Common myeloid progenitor, CD34-positive (primary cell): ENCODE data around the gene RASAL1.

Experiments
- CTCF ChIA-PET: fragments of 350-600 bp; sonication (Branson Sonifier 250); formaldehyde crosslinking; loops from one replicate; lab custom pipeline; 2021; ENCODE audit warnings: antibody characterized with exemption; lab: Charles Lee
- POLR2A ChIA-PET: fragments of 350-600 bp; sonication (Branson Sonifier 250); formaldehyde crosslinking; loops from one replicate; lab custom pipeline; 2021; ENCODE audit warnings: antibody characterized with exemption; lab: Charles Lee
- DNase-seq, 3 donors: peaks; one replicate each; pipeline versions ENCODE4 v3.0.0 to v3.0.0-alpha.2; 2013
- H3K27ac ChIP-seq, 2 experiments: 1 replicate in 1 of 2; 2 replicates in 1 of 2; pipeline ENCODE4 v1.7.0; 2013; ENCODE audit warnings: inconsistent platforms in 2 of 2, low read length in 2 of 2, mild to moderate bottlenecking in 2 of 2, low read depth in 1 of 2, moderate library complexity in 1 of 2; ENCODE audit not compliant: severe bottlenecking in 2 of 2, insufficient read depth in 1 of 2, poor library complexity in 1 of 2
- H3K27me3 ChIP-seq, 5 experiments: replicated peaks in 2 of 5; 1 replicate in 3 of 5; 2 replicates in 2 of 5; pipeline versions ENCODE4 v1.6.1 to v1.7.0; 2013; ENCODE audit warnings: low read length in 4 of 5, mild to moderate bottlenecking in 2 of 5, moderate library complexity in 2 of 5, inconsistent platforms in 1 of 5; ENCODE audit not compliant: insufficient read depth in 5 of 5, control insufficient read depth in 4 of 5
- H3K36me3 ChIP-seq, 4 experiments: 1 replicate in 2 of 4; 2 replicates in 2 of 4; pipeline versions ENCODE4 v1.6.1 to v1.7.0; 2013; ENCODE audit warnings: low read length in 3 of 4, control low read depth in 1 of 4, mild to moderate bottlenecking in 1 of 4; ENCODE audit not compliant: control insufficient read depth in 4 of 4, insufficient read depth in 4 of 4
- H3K4me1 ChIP-seq, 4 experiments: 1 replicate in 3 of 4; 2 replicates in 1 of 4; pipeline versions ENCODE4 v1.6.1 to v1.7.1; 2013; ENCODE audit warnings: low read length in 3 of 4, mild to moderate bottlenecking in 3 of 4, control low read depth in 1 of 4, inconsistent platforms in 1 of 4, moderate library complexity in 1 of 4; ENCODE audit not compliant: control insufficient read depth in 4 of 4, insufficient read depth in 4 of 4; ENCODE audit errors: control extremely low read depth in 1 of 4
- H3K4me3 ChIP-seq, 7 experiments: 1 replicate in 4 of 7; 2 replicates in 3 of 7; pipeline versions ENCODE4 v1.5.1 to v1.7.0; 2013; ENCODE audit warnings: mild to moderate bottlenecking in 7 of 7, low read length in 6 of 7, moderate library complexity in 6 of 7, inconsistent platforms in 2 of 7, low read depth in 2 of 7, control low read depth in 1 of 7; ENCODE audit not compliant: insufficient read depth in 4 of 7, control insufficient read depth in 1 of 7; ENCODE audit errors: extremely low read depth in 1 of 7
- H3K9me3 ChIP-seq, 5 experiments: 1 replicate in 4 of 5; 2 replicates in 1 of 5; pipeline versions ENCODE4 v1.6.1 to v1.7.1; 2013; ENCODE audit warnings: low read length in 4 of 5, mild to moderate bottlenecking in 2 of 5, inconsistent platforms in 1 of 5, low read depth in 1 of 5, moderate library complexity in 1 of 5; ENCODE audit not compliant: control insufficient read depth in 4 of 5, insufficient read depth in 2 of 5; ENCODE audit errors: control extremely low read depth in 1 of 5
- WGBS: methylation state at CpG from one replicate; pipeline ENCODE4 v1.1.5; 2013; ENCODE audit not compliant: insufficient coverage; 5-methylcytosine and 5-hydroxymethylcytosine counted together

The RASAL1 gene

DNA sequence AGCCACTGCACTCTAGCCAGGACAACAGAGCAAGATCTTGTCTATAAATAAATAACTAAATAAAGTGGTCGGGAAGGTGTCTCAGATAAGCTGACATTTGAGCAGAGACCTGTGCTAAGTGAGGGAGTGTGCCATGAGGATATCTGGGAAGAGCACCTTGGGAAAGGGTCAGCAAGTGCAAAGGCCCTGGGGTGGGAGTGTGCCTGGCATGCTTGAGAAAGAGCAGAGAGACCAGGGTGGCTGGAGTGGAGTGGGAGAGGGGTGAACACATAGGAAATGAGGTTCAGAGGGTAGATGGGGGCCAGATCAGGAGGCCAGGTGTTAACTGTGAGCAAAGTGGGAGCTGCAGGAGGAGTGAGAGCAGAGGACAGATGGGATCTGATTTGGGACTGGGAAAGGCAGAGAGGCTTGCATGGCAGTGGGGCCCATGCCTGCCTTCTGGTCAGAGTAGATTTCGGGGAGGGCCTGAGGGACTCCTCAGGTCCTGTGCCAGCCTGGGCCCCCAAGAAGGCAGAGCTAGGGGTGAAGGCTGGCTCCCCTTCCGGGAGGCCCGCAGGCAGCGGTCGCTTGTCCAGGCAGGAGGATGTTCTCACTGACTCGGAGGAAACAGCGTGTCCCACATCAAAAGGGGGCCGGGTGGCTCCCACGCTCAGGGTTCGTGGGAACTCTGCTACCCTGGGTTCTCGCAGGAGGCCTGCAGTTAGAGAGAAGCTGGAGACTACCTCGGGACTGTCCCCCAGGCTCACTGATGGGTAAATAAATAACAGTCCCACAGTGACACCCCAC, 46.4 kb downstream of the RASAL1 start:
- Histone ChIP-seq H3K4me1 (peaks cover 0 to 20% (median 16%) of the 10 kb centered on the region in 4 experiments), H3K9me3 (no peaks in the 10 kb centered on the region), H3K27ac (no peak overlapping the region), H3K4me3 (no peak overlapping the region), H3K27me3 (peaks cover 0 to 9% (median 2%) of the 10 kb centered on the region in 5 experiments), H3K36me3 (no peaks in the 10 kb centered on the region)
- no peak for DNase-seq
- ChIA-PET POLR2A (no interaction called here), CTCF (interaction anchor here (1.3 to 2.3 kb wide), 5 partner anchors 9 to 65 kb away, joined by 4 to 14 read pairs (median 6); no protein-coding TSS in a partner anchor)
- WGBS: 91% methylated on average over 11 of the region's 13 CpGs

DNA sequence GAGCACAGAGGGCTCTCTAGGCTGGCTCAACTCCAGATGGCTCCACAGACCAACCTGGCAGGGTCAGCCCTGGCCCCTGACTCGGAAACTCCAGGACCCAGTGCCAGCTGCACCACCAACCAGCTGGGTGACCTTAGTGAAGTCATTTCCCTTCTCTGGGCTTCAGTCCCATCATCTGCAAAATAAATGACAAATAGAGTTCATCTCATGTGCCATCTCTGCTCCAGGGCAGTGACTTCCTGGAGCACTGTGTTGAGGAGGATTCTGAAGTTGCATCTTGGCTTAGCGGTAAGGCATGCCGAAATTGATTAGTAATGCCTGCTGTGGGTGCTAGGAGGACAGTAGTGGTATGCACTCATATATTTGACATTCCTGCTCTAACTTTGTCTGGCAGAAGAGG, 47.5 kb downstream of the RASAL1 start:
- Histone ChIP-seq H3K27me3 (peaks cover 0 to 9% (median 2%) of the 10 kb centered on the region in 5 experiments), H3K27ac (no peak overlapping the region), H3K9me3 (no peaks in the 10 kb centered on the region), H3K36me3 (no peaks in the 10 kb centered on the region), H3K4me3 (no peak overlapping the region), H3K4me1 (peaks cover 0 to 19% (median 15%) of the 10 kb centered on the region in 4 experiments)
- no peak for DNase-seq
- CTCF ChIA-PET: interaction anchor here (1.2 to 1.9 kb wide), 2 partner anchors 19 to 66 kb away, joined by 4 to 5 read pairs; no protein-coding TSS in a partner anchor
- 94% methylated on average over 3 of the region's 3 CpGs for WGBS
- POLR2A ChIA-PET: no interaction called here

DNA sequence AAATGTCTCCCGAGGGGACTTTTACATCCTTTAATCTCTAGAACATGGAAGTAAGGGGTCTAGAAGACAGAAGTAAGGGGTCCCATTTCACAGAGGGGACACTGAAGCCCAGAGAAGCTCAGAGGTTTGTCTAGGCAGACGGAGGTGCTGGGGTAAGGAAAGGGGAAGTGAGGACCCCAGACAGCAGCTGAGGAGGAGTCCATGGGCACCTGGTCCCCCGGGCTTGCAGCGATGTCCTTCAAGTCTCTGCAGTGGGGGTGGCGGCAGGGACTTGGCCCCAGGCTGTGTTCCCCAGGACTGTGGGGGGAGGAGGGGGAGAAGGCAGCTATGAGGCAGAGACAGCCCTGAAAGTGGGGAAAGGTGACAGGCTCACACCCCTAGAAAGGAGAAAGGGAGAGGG, 48.4 kb downstream of the RASAL1 start:
- peaks cover 0 to 15% (median 13%) of the 10 kb centered on the region in 4 experiments for H3K4me1 ChIP-seq
- H3K27me3 ChIP-seq: peaks cover 0 to 7% (median 2%) of the 10 kb centered on the region in 5 experiments
- peak in 2 of 3 donors; percentile 49 to 61 for DNase-seq
- H3K36me3 ChIP-seq: no peaks in the 10 kb centered on the region
- POLR2A ChIA-PET: no interaction called here
- CTCF ChIA-PET: interaction anchor here (0.7 to 1.2 kb wide), 3 partner anchors 18 to 39 kb away, joined by 3 to 4 read pairs (median 4); no protein-coding TSS in a partner anchor
- WGBS: 58% methylated on average over 4 of the region's 5 CpGs
- H3K9me3 ChIP-seq: no peaks in the 10 kb centered on the region
- H3K4me3 ChIP-seq: no peak overlapping the region
- H3K27ac ChIP-seq: no peak overlapping the region

DNA sequence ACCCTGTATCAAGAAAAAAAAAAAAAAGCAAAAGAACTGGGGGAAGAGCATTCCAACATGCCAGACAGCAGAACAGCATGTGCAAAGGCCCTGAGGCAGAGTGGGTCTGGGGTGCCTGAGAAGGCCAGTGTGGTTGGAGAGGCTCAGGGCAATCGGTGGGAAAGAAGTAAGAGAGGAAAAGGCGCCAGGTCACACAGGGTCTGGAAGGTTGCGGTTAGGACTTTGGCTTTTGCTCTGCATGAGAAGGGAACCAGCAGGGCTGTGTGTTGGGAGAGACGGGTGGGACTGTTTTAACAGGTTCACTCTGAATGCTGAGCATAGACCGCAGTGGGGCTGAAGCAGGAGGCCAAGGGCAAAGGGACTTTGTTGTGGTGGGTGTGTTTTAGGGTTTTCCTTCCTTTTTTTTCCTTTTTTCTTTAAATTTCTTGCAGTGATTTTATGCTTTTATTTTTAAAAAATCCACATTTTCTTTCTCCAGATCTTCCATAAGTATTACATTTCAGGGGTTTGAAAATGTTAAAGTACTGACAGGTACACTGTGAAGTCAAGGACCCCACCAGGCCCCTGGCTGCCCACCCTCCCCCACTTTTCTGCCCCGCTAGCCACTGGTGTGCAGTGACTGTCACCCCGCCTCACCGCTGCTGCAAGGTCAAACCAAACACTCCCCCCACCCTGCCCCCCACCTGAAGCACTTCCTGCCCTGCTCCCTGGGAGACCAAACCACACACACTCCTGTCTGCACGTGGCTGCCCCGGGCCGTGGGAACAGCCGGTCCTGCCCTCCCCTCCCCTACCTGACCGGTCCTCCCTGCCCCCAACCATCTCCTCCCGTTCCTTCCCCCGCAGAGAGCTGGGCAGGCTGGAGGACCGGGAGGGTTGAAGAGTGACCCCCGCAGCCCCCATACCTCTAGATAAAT, 49.1 kb downstream of the RASAL1 start:
- POLR2A ChIA-PET: no interaction called here

DNA sequence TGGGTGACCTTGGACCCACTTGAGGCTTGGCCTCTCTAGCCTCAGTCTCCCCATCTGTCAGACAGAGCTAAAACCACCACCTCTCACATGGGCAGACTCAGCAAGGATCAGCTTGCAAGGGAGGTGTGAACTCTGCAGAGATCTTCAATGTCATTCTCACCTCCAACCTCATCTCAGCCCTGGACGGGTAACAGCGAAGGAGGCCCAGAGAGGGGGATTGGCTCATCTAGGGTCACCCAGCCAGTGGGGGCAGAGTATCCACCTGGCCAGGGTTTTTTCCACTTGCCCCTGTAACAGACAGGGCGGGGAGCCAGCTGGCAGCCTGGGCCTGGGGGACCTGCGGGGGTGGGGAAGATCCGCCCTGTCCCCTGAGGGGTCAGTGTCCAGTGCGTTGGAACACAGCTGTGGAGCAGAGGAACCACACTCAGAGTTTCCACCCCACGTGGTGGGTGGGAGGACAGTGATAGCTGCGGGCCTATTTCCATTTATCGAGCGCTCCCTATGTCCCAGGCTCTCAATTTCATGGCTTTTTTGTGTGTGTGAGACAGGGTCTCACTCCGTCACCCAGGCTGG, 51.6 kb downstream of the RASAL1 start:
- 95% methylated on average over 11 of the region's 11 CpGs for WGBS
- Histone ChIP-seq H3K27ac (no peak overlapping the region), H3K27me3 (peaks cover 0 to 17% (median 4%) of the 10 kb centered on the region in 5 experiments), H3K4me1 (peaks cover 0 to 15% (median 12%) of the 10 kb centered on the region in 4 experiments), H3K4me3 (no peak overlapping the region), H3K36me3 (no peaks in the 10 kb centered on the region), H3K9me3 (no peaks in the 10 kb centered on the region)
- ChIA-PET CTCF (interaction anchor here (0.6 to 2.0 kb wide), 5 partner anchors 11 to 106 kb away, joined by 3 to 9 read pairs (median 3); no protein-coding TSS in a partner anchor), POLR2A (no interaction called here)
- DNase-seq: no peak

More for the DNA sequence above, 49.1 kb downstream of the RASAL1 start:
- WGBS: 39% methylated on average over 7 of the region's 17 CpGs
- Histone ChIP-seq H3K36me3 (no peaks in the 10 kb centered on the region), H3K27me3 (peaks cover 0 to 4% (median 2%) of the 10 kb centered on the region in 5 experiments), H3K27ac (no peak overlapping the region), H3K9me3 (no peaks in the 10 kb centered on the region), H3K4me1 (peaks cover 0 to 15% (median 12%) of the 10 kb centered on the region in 4 experiments), H3K4me3 (no peak overlapping the region)
- no peak for DNase-seq
- CTCF ChIA-PET: interaction anchor here (0.5 to 2.0 kb wide), 5 partner anchors 11 to 38 kb away, joined by 3 to 9 read pairs (median 4); no protein-coding TSS in a partner anchor

DNA sequence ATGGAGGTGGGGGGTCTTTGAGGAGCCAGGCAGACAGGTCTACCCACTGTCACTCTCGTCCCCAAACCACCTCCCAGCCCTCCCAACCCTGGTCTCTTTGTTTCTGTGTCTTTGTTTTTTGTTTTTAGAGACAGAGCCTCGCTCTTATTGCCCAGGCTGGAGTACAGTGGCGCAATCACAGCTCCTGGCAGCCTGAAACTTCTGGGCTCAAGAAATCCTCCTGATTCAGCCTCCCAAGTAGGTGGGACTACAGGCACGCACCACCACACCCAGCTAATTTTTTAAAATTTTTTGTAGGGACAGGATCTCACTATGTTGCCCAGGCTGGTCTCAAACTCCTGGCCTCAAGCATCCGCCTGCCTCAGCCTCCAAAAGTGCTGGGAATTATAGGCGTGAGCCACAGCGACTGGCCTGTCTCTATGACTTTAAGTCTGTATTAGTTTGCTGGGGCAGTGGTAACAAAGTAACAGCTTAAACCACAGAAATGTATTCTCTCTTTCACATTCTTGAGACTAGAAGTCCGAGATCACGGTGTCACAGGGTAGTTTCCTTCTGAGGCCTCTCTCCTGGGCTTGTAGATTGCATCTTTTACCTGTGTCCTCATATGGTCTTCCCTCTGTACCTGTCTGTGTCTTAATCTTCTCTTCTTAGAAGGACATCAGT, 52.9 kb downstream of the RASAL1 start:
- Histone ChIP-seq H3K4me3 (no peak overlapping the region), H3K4me1 (peaks cover 0 to 15% (median 14%) of the 10 kb centered on the region in 4 experiments), H3K9me3 (no peaks in the 10 kb centered on the region), H3K27me3 (peaks cover 0 to 30% (median 14%) of the 10 kb centered on the region in 5 experiments), H3K27ac (no peak overlapping the region), H3K36me3 (no peaks in the 10 kb centered on the region)
- WGBS: 98% methylated on average over 8 of the region's 9 CpGs
- ChIA-PET CTCF (interaction anchor here (0.9 to 1.6 kb wide), 4 partner anchors 14 to 34 kb away, joined by 3 to 8 read pairs (median 4); no protein-coding TSS in a partner anchor), POLR2A (no interaction called here)
- DNase-seq: no peak
